Left ventricle myocardium inferior (tissue), 1 donor: ENCODE data around the gene PEAR1. TPM values are rescaled to one million over a fixed set of nuclear protein-coding genes. Genes with fewer than 3 reads are reported as not detected.
A peak's percentile ranks its signal among the peaks of the same experiment; 100 is the strongest.

Experiments used
- DNase-seq: peaks from one replicate; pipeline ENCODE4 v3.0.0-alpha.2; 2020
- H3K27ac ChIP-seq: fragments of 200-600 bp; replicated peaks from 2 replicates; pipeline ENCODE4 v1.8.0; 2021
- H3K27me3 ChIP-seq: fragments of 200-600 bp; 2 replicates; pipeline ENCODE4 v1.8.0; 2021; ENCODE audit warnings: low read depth
- H3K36me3 ChIP-seq: fragments of 200-600 bp; 2 replicates; pipeline ENCODE4 v1.8.0; 2021
- H3K4me1 ChIP-seq: fragments of 200-600 bp; 2 replicates; pipeline ENCODE4 v1.8.0; 2021
- H3K4me3 ChIP-seq: fragments of 200-600 bp; 2 replicates; pipeline ENCODE4 v1.8.0; 2021; ENCODE audit warnings: mild to moderate bottlenecking, moderate library complexity
- H3K9me3 ChIP-seq: fragments of 200-600 bp; replicated peaks from 2 replicates; pipeline ENCODE4 v1.8.0; 2021
- intact Hi-C: fragments of 100-400 bp; cut with micrococcal nuclease; formaldehyde crosslinking; loops from one replicate; pipeline ENCODE4 v1.11.0; 2022
- total RNA-seq: library from RNA; stranded (reverse); fragmentation: NEBNext Ultra II Directional; extraction: Animal tissue kit (Norgen Biotek cat#: 25700); gene quantifications from one replicate; pipeline ENCODE4 v1.2.1, GENCODE V29; 2021
- TF ChIP-seq, protein P1 (sequence below): fragments of 200-600 bp; IDR thresholded peaks from 2 replicates; pipeline ENCODE4 v1.8.0; 2021; ENCODE audit warnings: antibody characterized with exemption, mild to moderate bottlenecking, borderline replicate concordance
- donor health status: DM: no; HTN: yes; CAD: no; lungs with severe emphysema.

PEAR1 gene
- total RNA-seq, 1 donor from 2014 or later: 7.1 TPM

DNA sequence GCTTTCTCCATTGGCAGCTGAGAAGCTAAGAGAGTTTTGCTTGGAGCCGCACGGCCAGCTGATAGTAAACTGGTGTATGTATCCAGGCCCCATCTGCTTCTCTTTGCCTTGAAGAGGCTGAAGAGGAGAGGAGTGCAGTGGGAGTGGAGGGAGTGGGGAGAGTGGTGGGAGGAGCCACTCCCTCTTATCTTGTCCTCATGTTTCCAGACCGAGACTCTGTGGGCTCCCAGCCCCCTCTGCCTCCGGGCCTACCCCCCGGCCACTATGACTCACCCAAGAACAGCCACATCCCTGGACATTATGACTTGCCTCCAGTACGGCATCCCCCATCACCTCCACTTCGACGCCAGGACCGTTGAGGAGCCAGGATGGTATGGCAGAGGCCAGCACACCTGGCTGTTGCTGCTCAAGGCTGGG is 20.9 kb downstream of the PEAR1 start:
- intact Hi-C loops: no loop called here
- Histone ChIP-seq H3K4me1 (peaks cover 14% of the 10 kb centered on the region), H3K9me3 (peaks cover 10% of the 10 kb centered on the region), H3K27ac (no peak overlapping the region), H3K4me3 (no peak overlapping the region), H3K27me3 (peaks cover 25% of the 10 kb centered on the region), H3K36me3 (peaks cover 79% of the 10 kb centered on the region)
- DNase-seq: no peak
- TF ChIP-seq, protein P1, sequence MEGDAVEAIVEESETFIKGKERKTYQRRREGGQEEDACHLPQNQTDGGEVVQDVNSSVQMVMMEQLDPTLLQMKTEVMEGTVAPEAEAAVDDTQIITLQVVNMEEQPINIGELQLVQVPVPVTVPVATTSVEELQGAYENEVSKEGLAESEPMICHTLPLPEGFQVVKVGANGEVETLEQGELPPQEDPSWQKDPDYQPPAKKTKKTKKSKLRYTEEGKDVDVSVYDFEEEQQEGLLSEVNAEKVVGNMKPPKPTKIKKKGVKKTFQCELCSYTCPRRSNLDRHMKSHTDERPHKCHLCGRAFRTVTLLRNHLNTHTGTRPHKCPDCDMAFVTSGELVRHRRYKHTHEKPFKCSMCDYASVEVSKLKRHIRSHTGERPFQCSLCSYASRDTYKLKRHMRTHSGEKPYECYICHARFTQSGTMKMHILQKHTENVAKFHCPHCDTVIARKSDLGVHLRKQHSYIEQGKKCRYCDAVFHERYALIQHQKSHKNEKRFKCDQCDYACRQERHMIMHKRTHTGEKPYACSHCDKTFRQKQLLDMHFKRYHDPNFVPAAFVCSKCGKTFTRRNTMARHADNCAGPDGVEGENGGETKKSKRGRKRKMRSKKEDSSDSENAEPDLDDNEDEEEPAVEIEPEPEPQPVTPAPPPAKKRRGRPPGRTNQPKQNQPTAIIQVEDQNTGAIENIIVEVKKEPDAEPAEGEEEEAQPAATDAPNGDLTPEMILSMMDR: no peak

DNA sequence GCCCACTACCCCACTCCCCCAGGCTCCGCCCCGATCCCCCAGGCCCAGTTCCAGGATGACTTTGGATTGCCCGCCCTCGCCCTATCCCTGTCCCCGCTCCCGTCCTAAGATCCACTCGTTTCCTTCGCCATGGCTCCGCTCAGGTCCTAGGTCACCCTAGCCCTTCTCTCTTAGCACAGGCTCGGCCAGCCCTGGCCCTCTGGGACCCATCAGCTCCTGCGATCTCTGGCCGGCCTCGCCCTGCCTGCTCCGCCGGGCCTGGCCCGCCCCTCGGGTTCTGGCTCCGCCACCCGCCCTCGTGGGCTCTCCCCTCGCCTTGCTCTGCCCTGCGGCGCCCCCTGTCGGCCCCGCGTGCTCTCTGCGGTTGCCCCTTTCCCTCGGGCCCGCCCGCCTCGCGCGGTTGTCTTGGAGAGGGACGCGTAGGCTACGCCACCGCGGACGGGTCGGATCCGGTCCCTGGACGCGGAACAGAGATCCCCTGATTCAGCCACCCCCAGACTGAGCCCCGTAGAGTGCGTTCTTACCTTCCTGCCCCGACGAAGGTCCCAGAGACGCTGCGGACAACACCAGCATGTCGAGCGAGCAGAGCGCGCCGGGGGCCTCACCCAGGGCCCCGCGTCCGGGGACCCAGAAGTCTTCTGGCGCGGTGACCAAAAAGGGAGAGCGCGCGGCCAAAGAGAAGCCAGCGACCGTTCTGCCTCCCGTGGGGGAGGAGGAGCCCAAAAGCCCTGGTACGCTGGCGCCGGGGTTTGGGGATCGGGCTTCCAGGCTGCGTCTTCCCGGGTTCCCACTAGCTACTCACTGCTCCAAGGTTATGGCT is 26.9 kb downstream of the PEAR1 start, which contains the start of gene LRRC71:
Gene LRRC71, plus strand, starts transcription at position 400 of the 820 bp plus-strand sequence. Its CDS starts 172 bp downstream, at position 572.
- intact Hi-C loops: no loop called here
- H3K4me3 ChIP-seq: peak within 1 kb of the TSS; percentile 44

DNA sequence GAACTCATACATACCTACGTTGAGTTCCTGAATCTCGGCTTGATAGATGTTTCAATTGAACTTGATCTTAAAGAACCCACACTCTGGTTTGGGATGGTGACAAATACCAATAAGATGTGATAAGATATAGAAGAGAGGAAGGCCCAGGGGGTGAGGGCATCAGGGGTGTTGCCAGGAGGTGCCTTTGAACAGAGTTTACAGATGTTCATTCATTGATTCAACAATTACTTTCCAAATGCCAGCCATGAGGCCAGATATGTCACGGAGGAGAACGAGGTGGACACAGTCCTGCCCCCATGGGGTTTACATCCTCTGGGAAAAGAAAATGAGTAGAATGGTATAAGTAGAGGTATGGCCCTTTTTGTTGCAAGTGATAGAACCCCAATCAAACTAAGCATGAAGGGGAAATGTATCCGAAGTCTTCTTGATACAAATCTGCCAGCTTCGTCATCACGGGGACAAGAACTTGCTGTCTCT is 27.6 kb downstream of the PEAR1 start:
- Histone ChIP-seq H3K27me3 (peaks cover 74% of the 10 kb centered on the region), H3K36me3 (peaks cover 24% of the 10 kb centered on the region), H3K4me1 (peaks cover 29% of the 10 kb centered on the region), H3K27ac (no peak overlapping the region), H3K4me3 (peak overlapping the region; percentile 44), H3K9me3 (peaks cover 10% of the 10 kb centered on the region)
- intact Hi-C loops: no loop called here
- TF ChIP-seq, protein P1: no peak
- DNase-seq: no peak

More for the DNA sequence above, 26.9 kb downstream of the PEAR1 start, which contains the start of gene LRRC71:
- H3K4me1 ChIP-seq: peaks cover 29% of the 10 kb centered on the region
- peaks cover 67% of the 10 kb centered on the region for H3K27me3 ChIP-seq
- DNase-seq: peak; percentile 83
- H3K36me3 ChIP-seq: peaks cover 30% of the 10 kb centered on the region
- H3K9me3 ChIP-seq: peaks cover 10% of the 10 kb centered on the region
- H3K27ac ChIP-seq: peak within 1 kb of the TSS; percentile 27
- TF ChIP-seq, protein P1: peak; percentile 97

DNA sequence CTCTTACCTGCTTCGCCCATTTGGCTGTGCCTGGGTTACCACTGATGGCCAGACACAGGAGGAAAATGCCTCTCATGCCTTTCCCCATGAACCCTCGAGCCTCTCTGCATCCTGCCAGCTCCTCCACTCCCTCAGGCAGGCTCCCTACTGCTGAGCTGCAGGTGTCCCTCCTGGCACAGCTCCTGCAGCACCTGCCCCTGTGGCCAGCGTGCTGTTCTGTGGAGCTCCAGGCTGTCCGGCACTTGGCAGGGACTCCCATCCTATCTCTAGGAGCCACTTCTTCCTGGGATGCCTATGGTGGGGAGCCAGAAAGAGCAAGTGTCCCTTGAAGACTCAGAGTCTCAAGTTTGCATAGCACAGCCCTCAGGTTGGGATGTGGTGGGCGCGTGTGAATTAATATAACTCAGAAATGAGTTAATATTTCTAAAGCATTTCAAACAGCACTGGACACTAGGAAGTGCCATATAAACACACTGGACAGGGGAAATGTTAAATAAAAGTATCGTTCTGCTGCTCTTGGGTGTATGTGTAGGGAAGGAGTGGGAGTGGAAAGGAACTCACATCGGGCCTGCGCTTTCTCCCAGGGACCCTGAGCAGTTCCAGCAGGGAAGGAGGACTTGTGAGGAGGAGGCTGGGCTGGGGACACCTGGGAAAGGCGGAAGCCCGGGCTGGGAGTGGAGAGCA is 29.6 kb downstream of the PEAR1 start:
- peaks cover 3% of the 10 kb centered on the region for H3K9me3 ChIP-seq
- H3K27me3 ChIP-seq: peaks cover 85% of the 10 kb centered on the region
- H3K36me3 ChIP-seq: peaks cover 3% of the 10 kb centered on the region
- TF ChIP-seq, protein P1: no peak
- intact Hi-C loops: no loop called here
- H3K4me3 ChIP-seq: peak overlapping the region; percentile 45
- no peak overlapping the region for H3K27ac ChIP-seq
- DNase-seq: no peak
- H3K4me1 ChIP-seq: peaks cover 39% of the 10 kb centered on the region

DNA sequence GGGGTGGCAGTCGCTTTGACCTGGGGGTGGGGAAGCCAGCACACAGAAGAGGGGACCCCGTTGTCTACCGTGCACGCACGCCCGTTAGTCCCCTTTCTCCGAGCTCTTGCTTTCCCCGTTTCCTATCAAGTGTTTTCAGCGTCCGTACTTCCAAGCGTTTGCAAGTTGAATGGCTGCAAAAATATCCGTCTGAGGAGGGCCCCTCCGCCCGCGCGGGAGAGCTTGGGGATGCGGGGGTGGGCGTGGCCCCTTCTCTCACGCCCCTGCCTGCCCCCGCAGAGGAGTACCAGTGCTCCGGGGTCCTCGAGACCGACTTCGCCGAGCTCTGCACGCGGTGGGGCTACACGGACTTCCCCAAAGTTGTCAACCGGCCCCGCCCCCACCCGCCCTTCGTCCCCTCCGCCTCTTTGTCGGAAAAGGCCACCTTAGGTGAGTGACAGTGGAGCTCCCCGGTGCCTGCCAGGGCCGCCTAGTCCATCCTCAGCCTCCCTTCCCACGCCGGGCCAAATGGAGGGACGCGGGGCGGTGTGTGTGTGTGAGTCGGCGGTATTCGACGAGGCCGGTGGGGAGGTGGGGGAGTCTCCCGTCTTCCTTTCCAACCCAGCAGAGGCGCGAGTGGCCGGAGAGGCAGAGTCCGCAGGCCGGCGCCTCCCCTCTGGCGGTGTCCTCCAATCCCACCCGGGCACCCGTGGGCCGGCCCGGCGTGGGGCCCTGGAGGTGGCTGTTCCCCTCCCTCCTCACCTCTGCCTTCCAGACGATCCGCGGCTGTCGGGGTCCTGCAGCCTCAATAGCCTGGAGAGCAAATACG is 30.4 kb downstream of the PEAR1 start:
- H3K4me3 ChIP-seq: peak overlapping the region; percentile 45

More for the DNA sequence above, 30.4 kb downstream of the PEAR1 start:
- Histone ChIP-seq H3K27ac (no peak overlapping the region), H3K9me3 (no peaks in the 10 kb centered on the region), H3K36me3 (no peaks in the 10 kb centered on the region), H3K27me3 (peaks cover 91% of the 10 kb centered on the region), H3K4me1 (peaks cover 39% of the 10 kb centered on the region)
- DNase-seq: no peak
- intact Hi-C loops: no loop called here
- TF ChIP-seq, protein P1: no peak
